HG02623 (cell line): ENCODE results near the gene SBSN.

Source experiments
- ATAC-seq: cut with Tn5 transposase; IDR thresholded peaks from one replicate; pipeline ENCODE4 v1.9.1; 2021; ENCODE audit warnings: moderate library complexity; ENCODE audit not compliant: unreplicated experiment

The SBSN gene, protein sequence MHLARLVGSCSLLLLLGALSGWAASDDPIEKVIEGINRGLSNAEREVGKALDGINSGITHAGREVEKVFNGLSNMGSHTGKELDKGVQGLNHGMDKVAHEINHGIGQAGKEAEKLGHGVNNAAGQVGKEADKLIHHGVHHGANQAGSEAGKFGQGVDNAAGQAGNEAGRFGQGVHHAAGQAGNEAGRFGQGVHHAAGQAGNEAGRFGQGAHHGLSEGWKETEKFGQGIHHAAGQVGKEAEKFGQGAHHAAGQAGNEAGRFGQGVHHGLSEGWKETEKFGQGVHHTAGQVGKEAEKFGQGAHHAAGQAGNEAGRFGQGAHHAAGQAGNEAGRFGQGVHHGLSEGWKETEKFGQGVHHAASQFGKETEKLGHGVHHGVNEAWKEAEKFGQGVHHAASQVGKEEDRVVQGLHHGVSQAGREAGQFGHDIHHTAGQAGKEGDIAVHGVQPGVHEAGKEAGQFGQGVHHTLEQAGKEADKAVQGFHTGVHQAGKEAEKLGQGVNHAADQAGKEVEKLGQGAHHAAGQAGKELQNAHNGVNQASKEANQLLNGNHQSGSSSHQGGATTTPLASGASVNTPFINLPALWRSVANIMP

DNA sequence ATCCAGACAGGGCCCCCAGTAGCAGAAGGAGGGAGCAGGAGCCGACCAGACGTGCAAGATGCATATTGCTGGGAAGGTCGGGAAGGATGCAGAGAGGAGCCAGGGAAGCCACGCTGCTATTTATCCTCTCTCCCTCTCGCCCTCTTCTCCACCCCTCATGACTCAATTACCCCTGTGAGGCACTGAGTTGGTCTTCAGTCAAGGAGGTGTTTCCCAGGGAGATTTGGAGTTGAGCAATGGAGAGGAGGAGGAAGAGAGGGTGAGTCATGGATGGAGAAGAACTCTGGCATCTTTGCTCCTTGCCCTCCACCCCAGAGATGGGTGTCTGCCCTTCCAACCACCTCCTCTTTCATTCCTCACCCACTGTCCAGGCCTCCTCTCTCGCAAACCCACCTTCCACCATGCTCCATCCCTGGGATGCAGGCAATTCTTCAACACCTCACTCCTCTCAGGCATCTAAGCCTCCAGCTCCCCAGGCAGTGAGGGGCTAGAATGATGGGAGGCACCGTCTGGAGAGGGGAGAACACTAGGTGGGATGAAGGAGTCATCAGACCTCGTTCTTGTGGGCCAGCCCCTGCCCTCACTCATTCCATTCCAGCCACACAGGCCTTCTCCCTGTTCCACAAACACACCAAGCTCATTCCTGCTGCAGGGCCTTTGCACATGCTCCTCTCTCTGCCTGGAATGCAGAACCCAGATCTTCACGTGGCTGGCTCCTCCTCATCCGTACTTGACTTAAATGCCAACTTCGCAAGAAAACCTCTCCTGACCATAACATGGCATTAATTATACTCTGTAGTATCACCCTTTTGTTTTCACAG lies at the start of gene SBSN:
SBSN (minus strand) TSS at position 94 of the 821 bp plus-strand sequence; CDS start at position 64, 30 bp downstream.
- no peak for ATAC-seq

DNA sequence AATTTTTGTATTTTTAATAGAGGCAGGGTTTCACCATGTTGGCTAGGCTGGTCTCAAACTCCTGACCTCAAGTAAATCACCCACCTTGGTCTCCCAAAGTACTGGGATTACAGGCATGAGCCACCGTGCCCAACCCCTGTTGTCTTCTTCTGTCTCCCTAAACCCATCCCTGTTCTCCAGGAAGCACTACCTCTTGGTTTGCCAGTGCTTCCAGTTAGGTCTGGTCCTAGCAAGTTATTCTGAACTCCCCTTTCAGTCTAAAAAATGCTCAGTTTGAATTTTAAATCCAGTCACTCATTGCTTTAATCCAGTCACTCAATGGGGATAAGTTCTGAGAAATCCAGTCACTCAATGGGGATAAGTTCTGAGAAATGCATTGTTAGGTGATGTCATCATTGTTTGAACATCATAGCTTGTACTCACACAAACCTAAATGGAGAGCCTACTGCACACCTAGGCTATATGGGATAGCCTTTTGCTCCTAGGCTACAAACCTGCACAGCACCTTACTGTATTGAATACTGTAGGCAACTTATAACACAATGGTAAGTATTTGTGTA lies 43.4 kb upstream of the SBSN start:
- ATAC-seq = no peak

DNA sequence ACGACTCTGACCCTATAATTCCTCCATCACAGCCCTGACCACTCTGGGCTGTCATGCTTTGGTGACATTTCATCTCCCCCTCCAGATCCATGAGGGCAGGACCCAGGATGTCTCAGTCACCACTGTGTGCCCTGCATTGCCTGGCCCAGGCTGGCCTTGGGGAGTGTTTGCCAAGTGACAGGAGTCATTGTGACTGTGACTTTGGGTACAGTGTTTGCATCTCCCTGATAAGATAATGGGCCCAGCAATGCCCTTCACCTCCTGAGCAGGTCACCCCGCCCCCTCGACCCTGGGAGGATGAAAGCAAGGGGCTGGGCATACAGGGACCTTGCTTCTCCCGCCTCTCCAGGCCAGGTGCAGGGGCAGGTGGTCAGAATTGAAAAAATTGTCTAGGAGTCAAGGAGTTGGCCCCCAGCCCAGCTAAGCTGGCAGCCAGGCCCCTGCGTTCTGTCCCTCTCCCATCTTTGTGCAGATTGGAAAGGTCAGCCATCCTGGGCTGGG lies 41.2 kb upstream of the SBSN start:
- no peak for ATAC-seq

DNA sequence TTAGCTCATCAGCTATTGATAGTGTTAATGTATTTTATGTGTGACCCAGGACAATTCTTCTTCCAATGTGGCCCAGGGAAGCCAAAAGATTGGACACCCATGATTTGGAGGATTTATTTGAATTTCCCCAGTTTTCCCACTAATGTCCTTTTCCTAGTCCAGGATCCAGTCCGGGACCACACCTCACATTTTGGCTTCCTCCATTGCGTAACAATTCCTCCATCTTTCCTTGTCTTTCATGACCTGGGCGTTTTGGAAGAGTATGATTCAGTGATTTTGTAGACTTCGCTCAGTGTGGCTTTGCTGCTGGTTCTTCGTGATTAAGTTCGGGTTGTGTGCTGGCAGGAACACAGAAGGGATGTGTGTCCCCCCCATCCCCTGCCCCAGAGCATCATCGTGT lies 38.6 kb upstream of the SBSN start:
- ATAC-seq = no peak

DNA sequence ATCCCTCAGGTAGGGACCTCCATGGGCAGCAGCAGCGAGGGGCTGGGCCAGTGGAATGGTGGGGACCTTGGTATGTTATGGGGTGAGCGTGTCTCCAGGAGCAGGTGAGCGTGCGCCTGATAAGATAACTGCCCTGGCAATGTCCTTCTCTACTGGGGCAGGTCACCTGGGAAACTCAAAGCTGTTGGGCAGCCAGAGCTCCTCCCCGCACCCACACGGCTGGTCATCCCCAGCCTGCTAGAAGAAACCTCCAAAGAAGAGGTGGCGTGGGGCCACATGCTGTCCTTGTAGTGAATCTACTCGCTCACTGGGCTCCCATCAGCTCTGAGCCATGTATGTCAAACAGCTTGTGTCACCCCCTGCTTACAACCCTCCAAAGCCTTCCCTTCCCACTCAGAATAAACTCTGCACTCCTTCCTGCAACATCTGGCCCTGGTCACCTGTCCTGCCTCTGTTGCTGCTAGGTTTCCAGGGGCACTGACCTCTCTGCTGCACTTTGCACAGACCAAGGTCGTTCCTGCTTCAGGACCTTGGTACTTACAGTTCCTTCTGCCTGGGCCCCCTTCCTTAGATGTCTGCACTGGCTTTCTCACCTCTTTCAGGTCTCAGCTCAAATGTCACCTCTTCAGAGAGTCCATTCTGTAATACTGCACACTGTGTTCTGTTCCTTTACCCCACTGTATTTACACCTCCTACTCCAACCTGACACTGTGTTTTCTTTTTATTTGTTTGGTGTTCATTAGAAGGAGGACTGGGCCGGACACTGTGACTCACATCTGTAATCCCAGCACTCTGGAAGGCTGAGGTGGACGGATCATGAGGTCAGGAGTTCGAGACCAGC lies 37.1 kb upstream of the SBSN start:
- ATAC-seq = no peak

DNA sequence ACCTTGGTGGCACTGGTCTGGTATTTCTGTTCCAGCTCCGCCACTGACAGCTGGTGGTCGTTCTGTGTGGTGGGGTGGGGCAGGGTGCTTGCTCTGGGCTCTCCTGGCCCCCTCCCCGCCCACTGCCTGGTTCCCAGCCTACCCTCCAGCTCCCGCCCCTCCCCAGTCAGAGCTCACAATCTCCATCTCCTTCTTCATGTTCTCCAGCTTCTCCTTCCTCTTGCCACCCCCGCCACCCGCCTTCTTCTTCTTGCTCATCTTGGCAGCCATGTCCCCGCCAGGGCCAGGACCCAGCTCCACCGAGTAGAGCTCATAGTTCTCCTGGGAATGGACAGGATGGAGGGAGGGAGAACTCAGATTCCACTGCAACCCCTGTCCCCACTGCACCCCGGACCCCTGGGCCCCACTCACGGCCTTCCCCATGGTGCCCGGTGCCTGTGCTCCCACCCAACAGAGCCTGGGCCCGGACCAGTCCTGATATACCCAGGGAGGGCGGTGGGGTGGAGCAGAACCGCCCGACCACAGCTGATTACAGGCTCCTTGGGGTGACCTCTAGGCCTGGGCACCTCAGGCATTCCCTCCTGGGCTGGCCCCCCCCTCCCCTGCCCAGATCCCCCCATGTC lies 35.2 kb upstream of the SBSN start, which contains the start of gene ATP4A:
ATP4A (minus strand) TSS at position 452 of the 623 bp plus-strand sequence; CDS start at position 423, 29 bp downstream.
- ATAC-seq = no peak

DNA sequence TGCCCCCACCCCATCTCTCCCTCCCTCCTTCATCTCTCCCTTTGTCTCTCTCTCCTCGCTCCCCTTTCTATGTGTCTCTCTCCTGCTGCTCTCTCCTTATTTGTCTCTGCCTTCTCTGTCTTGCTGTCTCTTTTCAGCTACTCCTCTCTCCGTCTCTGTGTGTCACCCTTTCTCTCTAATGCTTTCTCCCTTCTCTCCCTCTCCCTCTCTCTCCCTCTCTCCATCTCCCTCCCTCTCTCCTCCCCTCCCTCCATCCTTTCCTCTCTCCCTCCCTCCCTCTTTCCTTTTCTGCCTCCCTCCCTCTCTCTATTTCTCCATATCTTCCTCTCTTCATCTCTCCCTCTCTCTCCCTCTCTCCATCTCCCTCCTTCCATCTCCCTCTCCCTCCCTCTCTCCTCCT lies 34.7 kb upstream of the SBSN start:
- no peak for ATAC-seq

DNA sequence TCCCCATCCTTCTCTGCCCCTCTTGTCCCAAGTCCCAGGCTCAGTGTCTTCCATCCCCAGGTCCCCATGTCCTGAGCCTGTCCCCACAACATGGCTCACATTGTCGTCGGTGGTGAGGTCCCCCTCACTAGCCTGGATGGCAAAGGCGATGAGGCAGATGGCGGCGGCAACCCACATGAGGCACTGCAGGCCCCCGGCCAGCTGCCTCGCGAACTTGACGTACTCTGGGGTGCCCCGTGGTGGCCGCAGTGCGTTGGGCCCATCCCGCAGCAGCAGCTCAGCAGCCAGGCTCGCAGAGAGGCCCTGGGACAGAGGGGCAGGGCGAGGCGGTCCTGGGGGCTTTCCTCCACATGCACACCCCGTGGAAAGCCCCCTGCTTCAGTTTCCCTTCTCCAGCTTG lies 34.2 kb upstream of the SBSN start:
- ATAC-seq = no peak

DNA sequence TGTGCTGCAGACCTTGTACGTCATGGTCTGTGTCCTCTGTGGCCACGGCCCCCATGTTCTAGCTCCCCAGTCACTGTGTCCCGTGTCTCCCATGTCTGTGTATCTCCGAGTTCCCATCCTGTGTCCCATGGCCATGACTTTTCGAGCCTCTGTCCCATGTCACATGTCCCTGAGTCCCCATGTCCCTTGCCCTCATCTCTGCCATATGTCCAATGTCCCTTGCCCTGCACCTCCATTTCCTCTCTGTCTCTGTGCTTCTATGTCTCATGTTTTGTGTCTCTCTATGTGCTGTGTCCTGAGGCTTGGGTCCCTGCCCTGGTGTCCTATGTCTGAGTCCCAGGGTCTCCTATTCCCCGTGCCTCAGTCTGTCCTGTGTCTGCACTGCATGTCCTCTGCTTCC lies 33.3 kb upstream of the SBSN start:
- no peak for ATAC-seq

DNA sequence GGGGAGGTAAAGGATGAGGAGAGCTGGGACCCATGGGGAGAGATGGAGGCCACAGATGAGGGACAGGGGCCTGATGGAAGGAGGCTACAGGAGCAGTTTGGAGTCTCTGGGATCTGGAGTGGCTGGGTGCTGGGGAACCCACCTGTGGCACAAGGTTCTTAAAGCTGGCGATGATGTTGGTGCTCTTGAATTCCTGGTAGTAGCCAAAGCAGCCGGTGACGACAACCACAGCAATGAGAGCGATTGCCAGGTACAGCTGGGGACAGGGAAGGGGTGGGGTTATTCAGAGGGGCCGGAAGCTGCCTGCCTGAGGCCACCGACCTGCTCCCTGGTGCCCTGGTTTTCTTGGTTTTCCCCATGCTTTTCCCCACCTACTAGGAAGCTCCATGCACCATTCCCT lies 32.6 kb upstream of the SBSN start:
- no peak for ATAC-seq

DNA sequence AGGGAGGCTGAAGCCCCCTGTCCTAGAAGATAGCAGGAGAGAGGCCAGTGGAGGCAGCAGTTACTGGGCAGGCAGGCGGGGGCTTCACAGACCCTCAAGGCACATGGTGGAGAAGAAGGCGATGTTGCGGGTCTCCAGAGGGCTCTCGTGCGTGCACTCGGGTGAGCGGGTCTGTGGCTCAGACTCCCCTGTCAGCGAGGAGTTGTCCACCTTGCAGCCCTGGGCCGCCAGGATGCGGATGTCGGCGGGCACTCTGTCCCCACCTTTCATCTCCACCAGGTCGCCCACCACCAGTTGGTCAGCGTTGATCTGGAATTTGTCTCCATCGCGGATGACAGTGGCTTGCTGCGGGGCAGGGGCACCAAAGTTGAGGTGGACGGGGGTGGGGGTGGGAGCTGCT lies 32.2 kb upstream of the SBSN start:
- ATAC-seq = no peak

DNA sequence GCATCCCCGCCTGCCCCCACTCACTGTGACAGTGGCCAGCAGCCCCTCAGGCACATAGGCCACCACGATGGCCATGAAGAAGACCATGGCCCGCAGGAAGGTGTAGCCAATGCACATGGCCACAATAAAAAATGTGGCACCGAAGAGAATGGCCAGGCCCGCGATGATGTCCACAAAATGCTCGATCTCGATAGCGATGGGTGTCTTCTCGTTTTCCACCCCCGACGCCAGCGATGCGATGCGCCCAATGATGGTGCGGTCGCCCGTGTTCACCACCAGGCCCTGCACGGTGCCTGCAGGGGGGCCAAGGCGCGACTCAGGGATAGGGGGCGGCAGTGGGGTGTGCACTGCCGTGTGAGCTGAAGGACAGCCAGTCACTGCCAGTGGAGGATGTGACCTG lies 31.7 kb upstream of the SBSN start:
- ATAC-seq = no peak

DNA sequence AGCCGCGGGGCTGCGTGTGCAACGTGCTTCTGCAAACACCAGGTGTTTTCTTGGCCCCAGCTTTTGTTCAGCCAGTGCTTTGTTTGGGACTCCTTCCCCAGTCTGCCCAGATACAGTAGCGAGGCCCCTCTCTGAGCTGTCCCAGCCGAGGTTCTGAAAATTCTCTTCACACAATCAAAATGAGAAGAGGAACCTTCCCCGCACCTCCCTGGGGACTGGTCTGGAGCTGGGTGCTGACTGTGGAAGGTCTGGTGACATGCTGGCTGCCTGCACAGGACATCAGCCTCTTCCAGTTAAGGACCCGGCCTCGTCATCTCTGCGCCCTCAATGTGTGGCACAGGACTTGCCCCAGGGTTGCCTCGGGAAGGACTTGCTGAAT lies 31.2 kb upstream of the SBSN start:
- no peak for ATAC-seq

DNA sequence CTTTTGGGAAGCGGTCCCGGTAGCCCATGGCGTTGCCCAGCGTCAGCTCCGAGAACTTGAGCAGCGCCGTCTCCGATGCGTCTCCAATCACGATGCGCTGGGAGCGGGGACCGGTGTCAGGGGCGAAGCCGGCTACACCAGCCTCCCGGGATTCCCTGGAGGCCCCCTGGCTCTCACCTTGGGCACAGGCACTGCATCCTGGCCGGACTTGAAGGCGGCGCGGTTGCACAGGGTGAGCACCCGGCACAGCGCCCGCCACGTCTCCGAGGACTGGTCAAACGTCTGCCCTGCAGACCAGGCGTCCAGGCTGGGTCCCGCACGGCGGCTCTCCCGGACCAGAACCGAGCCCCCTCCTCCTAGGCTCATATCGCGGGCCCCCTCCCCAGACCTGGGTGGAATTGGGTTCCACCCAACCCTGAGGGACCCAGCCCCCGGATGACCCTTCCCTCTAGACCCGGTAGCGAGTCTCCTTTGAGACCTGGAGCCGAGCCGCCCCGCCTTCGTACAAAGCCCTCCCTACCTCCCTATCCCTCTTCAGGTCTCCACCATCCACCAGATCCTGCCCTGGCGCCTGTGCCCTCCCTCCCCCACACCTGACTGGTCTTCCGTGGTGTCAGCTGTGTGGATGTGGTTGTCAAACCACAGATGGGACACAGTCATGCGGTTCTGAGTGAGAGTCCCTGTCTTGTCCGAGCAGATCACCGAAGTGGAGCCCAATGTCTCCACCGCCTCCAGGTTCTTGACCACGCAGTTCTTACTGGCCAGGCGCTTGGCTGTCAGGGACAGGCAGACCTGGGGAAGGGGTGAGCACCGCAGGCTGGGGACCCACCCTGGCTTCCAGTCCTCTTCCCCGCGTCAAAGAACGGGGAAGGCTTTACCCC lies 30.5 kb upstream of the SBSN start:
- ATAC-seq = no peak

DNA sequence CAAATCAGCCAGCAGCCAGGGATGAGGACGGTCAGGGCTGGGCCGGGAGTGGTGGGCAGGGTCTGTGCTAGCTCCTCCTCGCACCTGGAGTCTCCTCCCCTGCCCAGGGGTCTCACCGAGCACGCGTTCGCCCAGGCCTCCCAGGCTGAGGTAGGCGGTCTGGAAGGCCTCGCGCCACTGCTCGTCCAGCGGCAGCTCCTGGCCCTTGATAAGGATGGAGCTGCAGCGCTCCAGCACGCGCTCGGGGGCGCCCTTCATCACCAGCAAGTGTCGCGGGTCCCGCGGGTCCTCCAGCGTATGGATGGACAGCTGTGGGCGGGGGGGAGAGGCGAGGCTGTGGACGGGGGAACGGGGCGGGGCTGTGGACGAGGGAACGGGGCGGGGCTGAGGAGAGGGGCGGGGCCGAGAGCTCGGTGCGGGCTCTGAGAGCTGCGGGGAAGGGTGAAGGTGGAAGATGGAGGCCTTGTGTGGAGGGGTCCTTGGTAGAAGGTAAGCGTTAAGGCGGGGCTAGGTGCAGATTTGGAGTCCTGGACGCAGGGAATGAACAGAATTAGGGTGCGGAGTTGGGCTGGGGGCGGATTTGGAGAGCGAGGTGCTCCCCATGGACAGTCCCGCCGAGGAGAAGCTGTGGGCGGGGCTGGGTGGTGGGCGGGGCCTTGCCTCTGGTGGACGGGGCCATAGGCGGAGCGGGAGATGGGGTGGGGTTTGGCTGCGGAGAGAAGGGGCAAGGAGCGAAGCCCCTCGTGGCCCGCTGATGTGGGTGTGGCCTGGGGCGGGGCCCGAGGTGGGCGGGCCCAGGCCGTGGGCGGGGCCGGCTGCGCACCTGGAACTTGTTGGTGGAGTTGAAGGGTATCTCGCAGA lies 29.7 kb upstream of the SBSN start:
- ATAC-seq = no peak

DNA sequence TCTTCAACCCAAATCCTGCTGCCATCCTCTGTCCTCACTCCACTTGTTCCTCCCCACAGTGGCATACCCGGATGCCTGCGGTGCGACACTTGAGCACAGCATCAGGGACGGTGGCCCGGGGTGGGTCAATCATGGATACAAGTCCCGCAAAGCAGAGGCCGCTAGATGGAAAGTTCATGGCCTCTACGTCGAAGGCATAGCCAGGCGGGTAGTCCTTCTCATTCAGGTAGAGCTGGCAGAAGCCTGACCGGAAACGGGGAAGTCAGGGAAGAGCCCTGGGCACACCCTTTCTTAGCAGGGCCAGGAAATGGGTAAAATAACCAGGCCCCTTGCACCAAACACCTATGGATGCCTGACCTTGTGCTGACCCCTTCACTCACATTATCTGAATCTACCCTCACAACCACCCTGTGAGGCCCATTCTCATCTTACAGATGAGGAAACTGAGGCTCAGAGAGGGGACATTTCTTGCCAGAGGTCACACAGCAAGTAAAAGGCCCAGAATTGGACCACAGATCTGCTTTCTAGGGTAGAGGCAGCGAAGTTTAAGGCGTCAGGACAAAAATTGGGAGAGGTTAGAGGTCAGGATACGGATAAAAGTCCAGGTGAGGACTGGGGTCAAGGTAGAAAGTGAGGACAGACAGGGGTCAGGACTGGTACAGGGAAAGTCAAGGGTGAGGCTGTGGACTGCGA lies 28.9 kb upstream of the SBSN start:
- ATAC-seq = no peak

DNA sequence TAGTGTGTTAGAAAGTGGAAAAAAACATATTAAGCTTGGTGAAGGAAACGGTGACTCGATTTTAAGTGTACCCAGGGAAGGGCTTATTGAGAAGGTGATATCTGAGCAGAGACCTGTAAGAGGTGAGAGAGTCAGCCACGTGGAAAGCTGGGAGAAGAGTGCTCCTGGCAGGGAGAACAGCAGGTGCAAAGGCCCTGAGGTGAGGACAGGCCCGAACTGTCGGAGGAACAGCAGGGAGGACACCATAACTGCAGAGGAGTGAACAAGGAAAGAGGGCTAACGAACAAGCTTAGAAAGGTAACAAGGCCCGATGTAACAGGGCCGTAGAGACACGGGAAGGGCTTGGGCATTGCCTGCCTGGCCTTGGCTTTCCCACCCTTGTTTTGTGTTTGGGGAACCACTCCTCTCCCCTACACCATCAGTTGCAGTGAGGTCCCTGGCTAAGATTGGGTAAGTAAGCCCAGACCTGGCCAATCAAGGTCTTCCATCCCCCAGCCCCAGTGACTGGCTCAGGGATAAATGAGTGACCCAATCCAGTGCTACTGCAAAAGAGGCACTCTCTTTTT lies 28.0 kb upstream of the SBSN start:
- no peak for ATAC-seq
